CD4-positive, alpha-beta T cell treated with Interleukin-4 for 1 hour (primary cell): ENCODE results near the gene L3MBTL2.
"Not testable (repeated sequence)": the region's sequence is repeated elsewhere in the genome, so short reads cannot be mapped to it uniquely, and the experiment has no call there.

Source experiments
- DNase-seq, 2 donors: peaks; one replicate each; pipeline ENCODE4 v3.0.0-alpha.2; 2020 to 2022

Gene L3MBTL2

GRCh38 chr22:41242396-41243117 is 37.4 kb downstream of the L3MBTL2 start:
- DNase-seq: no peak

GRCh38 chr22:41243361-41243760 is 38.2 kb downstream of the L3MBTL2 start:
- no peak for DNase-seq

- DNase-seq: no peak
These were observed 40.9 kb downstream of the L3MBTL2 start for GRCh38 chr22:41245917-41246499.

GRCh38 chr22:41247703-41248102 is 42.6 kb downstream of the L3MBTL2 start:
- no peak for DNase-seq

GRCh38 chr22:41248314-41248713 is 43.2 kb downstream of the L3MBTL2 start:
- DNase-seq: no peak

GRCh38 chr22:41248758-41249157 is 43.6 kb downstream of the L3MBTL2 start:
- DNase-seq: no peak

GRCh38 chr22:41249442-41249841 is 44.3 kb downstream of the L3MBTL2 start:
- no peak for DNase-seq

- DNase-seq: no peak
These were observed 45.0 kb downstream of the L3MBTL2 start for GRCh38 chr22:41250127-41250526.

- no peak for DNase-seq
These were observed 47.3 kb downstream of the L3MBTL2 start for GRCh38 chr22:41252365-41252764.

GRCh38 chr22:41254230-41254629 is 49.1 kb downstream of the L3MBTL2 start:
- DNase-seq: no peak

GRCh38 chr22:41256254-41257253 is 51.4 kb downstream of the L3MBTL2 start:
- no peak for DNase-seq

- no peak for DNase-seq
These were observed 52.6 kb downstream of the L3MBTL2 start for GRCh38 chr22:41257696-41258095.

- not testable (repeated sequence) for DNase-seq
These were observed 54.6 kb downstream of the L3MBTL2 start for GRCh38 chr22:41259756-41260155.

GRCh38 chr22:41260871-41261270 is 55.8 kb downstream of the L3MBTL2 start:
- no peak for DNase-seq

- no peak for DNase-seq
These were observed 56.6 kb downstream of the L3MBTL2 start for GRCh38 chr22:41261541-41262249.

- no peak for DNase-seq
These were observed 57.2 kb downstream of the L3MBTL2 start for GRCh38 chr22:41262250-41262765.

GRCh38 chr22:41263704-41264103 is 58.6 kb downstream of the L3MBTL2 start:
- no peak for DNase-seq

GRCh38 chr22:41264408-41264941 is 59.4 kb downstream of the L3MBTL2 start:
- no peak for DNase-seq

- DNase-seq: no peak
These were observed 62.8 kb downstream of the L3MBTL2 start for GRCh38 chr22:41267958-41268357.

- DNase-seq: no peak
These were observed 66.7 kb downstream of the L3MBTL2 start for GRCh38 chr22:41271787-41272186.

GRCh38 chr22:41273128-41273527 is 68.0 kb downstream of the L3MBTL2 start:
- no peak for DNase-seq

- DNase-seq: no peak
These were observed 69.7 kb downstream of the L3MBTL2 start for GRCh38 chr22:41274856-41275255.
